CD4-positive, alpha-beta T cell treated with Interleukin-2 at 100 ng/mL for 4 hours (primary cell): ENCODE data around the gene RAI1.

ENCODE experiments used
- DNase-seq: peaks from one replicate; pipeline ENCODE4 v3.0.0-alpha.2; 2020; ENCODE audit warnings: low spot score

Gene RAI1

DNA sequence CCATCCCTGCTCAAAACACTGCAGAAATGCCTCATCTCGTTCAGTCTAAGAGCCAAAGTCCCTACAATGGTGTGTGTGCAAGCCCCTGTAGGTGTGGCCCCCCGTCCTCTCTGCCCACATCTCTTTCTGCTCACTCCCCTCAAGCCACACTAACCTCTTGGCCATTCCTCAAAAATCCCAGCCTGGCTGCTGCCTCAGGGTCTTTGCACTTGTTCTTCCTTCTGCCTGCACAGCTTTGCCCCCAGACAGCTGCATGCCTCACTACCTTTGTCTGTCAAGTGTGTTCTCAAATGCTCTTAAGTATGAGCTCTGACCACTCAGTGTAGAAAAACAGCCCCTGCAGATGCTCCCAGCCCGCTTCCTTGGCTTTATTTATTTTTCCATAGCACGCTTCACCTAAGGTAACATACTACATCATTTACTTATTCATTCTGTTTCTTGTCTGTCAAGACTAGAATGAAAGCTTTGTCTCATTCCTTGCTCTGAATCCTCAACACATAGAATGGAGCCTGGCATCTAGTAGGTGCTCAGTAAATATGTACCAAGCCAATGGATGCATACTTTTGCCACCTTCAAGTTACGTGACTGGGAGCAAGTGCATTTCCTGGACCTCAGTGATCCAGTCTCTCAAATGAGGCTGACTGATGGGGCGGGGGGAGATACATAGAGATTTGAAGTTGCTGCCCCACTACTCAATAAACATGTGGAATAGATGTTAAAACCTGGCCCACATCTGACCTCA is 38.1 kb downstream of the RAI1 start:
- no peak for DNase-seq

DNA sequence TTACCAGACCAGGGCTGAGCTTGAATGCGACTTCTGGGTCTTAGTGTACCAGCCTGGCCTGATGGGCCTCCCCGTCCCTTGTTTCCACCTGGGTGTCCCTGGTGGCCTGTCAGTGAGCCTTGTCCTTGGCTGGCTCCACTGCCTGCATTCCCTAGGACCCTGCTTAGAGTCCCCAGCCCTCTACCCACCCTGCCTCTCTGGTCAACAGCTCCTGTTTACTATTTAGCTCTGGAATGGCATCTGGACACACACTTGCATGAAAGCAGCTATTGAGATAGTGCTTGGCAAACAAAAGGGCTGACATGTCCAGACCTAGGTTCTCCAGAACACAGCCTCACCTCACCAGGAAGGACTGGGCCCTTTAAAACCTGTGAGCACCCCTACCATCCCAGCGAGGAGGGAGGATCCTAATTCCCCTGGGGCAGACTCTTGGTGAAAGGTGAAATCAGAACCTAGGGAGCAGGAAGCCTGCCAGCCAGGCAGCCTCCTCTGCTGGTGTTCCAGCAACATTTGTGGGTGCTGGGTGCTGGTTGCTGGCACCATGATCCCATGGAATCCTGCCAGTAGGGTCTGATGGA is 38.8 kb downstream of the RAI1 start:
- DNase-seq, result no peak

GRCh38 chr17:17721140-17721668 is 39.9 kb downstream of the RAI1 start:
- no peak for DNase-seq

DNA sequence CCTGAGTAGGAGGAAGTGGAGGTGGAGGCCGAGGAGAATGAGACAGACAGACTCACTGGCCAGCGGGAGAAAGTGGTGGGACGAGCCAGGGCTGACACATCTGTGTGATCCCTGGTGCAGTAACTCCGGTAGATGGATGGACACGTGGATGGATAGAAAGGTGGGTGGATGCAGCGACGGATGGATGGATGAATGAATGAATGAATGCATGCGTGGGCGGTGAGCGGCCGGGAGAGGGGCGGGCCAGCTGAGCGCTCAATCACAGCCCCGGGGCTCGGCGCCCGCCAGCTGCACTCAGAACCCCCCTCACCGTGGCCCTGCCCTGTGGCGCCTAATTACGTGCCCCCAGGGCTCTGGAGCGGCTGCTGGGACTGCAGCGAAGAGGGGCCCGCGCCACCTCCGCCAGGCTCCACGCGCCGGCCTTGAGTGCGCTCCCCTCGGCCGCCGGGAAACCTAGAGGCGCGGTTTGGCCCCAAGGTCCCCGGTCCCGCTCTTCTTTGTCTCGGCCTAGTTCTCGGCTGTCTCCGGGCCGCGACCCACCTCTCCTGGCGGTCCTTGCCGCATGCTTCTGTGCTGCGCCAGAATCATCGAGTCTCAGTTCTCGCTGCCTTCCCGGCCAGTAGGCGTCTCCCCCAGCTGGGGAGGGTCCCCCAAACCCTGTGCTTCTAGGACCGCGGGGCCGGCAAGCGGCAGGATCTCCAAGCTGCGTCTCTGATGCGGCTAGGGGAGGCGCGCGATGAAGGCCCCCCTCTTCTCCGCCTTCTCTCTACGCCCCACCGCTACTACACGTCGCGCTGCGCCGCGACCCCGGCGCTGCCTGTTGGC is 41.0 kb downstream of the RAI1 start:
- DNase-seq, result no peak

GRCh38 chr17:17722906-17723353 is 41.7 kb downstream of the RAI1 start:
- DNase-seq, result no peak

DNA sequence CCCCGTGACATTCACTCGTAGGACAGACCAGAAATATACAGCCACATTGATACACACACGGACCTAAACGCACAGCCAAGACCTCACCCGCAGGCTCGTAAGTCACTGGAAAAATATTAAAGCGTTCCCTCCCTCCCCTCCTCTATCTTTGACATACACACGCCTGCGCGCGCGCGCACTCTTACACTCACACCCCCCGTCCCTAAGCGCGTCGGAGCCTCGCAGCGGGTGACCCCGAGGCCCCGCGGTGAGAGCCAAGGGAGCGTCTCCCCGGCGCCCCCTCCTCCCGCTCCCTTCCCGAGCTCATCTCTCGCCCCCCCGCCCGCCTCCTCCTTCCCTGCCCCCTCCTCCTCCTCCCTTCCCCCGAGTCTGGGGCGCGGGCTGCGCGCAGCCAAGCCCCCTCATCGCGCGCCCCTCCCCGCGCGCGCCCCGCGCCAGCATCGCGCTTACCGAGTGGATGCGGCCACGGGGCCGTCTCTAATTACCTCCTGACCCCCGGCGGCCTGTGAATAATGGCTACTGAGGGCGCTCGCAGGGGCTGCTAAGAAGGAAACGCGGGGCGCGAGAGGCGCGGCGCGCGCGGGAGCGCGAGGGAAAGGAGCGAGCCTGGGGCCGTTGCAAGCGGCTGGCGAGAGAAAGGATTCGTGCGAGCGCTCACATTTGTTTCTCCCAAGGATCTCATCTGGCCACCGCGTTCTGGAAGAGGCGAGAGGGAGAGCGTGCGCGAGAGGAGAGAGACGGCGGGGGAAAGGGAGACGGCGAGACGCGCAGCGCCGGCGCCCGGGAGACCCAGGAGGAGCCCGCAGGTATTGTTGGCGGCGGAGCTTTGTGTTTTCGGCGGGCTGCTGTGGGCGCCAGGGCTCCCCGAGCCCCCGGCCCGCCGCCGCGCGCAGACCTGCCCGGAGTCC is 42.4 kb downstream of the RAI1 start:
- no peak for DNase-seq

- no peak for DNase-seq
Observed at GRCh38 chr17:17724307-17725010, 43.2 kb downstream of the RAI1 start.

- no peak for DNase-seq
Observed at GRCh38 chr17:17725011-17725751, 43.9 kb downstream of the RAI1 start.

DNA sequence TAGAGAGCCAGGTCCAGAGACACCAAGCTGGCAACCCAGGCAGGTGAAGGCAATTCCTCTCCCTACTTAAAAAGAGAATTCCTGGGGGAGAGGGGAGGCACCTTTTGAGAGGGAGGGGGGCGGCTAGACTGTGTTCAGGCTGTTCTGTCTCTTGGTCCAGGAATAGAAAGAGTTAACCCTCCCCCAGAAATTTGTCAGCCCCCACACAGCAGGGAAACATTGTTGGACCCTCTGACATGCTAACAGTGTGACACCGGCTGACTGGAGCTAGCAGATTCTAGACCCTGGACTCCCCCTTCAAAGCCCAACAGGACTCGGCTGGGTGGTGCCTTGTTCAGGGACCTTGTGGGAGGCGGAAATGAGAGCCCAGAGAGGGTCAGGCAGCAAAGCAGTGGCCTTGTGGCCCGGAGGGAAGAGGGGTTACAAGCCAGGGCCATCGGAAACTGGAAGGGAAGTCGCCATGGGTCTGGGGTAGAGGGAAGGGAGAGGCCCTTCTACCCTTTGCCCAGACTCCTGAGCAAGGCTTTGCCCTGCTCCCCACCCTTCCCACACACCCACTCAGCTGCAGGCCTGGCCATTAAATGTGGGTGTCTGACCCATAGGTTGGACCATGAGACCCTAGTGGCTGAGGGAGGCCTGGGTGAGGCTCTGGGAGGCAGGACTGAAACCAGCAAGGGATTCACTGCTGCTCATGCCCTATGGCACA is 44.6 kb downstream of the RAI1 start:
- no peak for DNase-seq

- no peak for DNase-seq
Observed at GRCh38 chr17:17726458-17727060, 45.3 kb downstream of the RAI1 start.

DNA sequence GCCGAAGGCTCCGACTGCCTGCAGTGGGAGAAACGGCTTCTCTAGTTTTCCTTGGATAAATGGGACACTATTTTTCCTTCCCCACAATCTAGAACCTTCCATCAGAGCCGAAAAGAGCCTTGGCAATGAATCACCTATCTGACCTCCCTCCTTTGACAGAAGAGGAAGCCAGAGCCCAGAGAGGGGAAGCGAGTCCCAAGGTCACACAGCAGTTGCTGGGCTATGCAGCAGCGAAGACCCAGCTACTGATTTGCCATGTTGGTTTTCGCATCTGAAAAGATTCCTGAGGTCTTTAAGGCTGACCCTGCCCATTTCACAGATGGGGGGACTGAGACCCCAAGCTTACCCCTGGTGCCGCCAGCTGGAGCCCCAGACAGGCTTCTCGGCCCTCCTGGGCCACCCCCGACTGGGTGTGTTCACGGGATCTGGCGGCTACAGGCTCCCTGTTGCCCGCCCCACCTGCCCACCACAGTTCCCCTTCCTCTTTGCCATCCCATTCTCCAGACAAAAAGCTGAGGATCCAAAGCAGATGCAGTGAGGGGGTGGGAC is 45.9 kb downstream of the RAI1 start:
- no peak for DNase-seq

DNA sequence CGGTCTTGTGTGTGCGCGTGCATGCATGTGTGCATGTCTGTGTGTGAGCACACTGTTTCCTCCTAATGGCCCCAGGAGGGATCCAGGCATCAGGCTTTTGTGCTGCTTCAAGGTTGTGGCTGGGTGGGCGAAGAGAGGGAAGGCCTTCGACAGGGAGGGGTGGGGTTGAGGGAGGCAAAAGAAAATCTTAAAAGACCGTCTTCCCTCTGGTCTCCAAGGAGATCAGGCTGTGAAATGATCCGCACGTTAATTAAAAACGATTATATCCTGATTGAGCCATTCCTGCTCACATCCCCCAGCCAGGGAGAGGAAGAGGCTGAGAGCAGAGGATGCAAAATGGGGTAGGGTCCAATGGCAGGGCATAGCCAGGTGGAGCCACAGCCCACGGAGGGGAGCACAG is 46.9 kb downstream of the RAI1 start:
- DNase-seq, result no peak

GRCh38 chr17:17728550-17729251 is 47.4 kb downstream of the RAI1 start:
- DNase-seq, result no peak

- DNase-seq, result peak; percentile 74
Observed at GRCh38 chr17:17729620-17730249, 48.5 kb downstream of the RAI1 start.

GRCh38 chr17:17730250-17730935 is 49.1 kb downstream of the RAI1 start:
- no peak for DNase-seq

GRCh38 chr17:17732444-17732843 is 51.2 kb downstream of the RAI1 start:
- no peak for DNase-seq
